HepG2 (cell line): ENCODE measurements around the gene KMT2B. TPM values are rescaled to one million over a fixed set of nuclear protein-coding genes. Genes with fewer than 3 reads are reported as not detected.

Experiments
- AHR ChIP-seq: IDR thresholded peaks from 2 replicates; pipeline ENCODE4 v1.6.1; 2018; ENCODE audit warnings: missing genetic modification reagents, missing compliant biosample characterization
- ETV6 ChIP-seq: sonication (generic); formaldehyde crosslinking; conservative IDR thresholded peaks from 2 replicates; pipeline ENCODE4 v1.4.0; 2020; ENCODE audit warnings: missing genetic modification reagents
- HDAC1 ChIP-seq: sonication (generic); formaldehyde crosslinking; IDR thresholded peaks from 2 replicates; pipeline ENCODE4 v1.5.1; 2020; ENCODE audit warnings: mild to moderate bottlenecking, missing genetic modification reagents
- KDM1A ChIP-seq: IDR thresholded peaks from 2 replicates; pipeline ENCODE4 v1.6.1; 2016; ENCODE audit warnings: missing compliant biosample characterization
- SAFB2 ChIP-seq: sonication (generic); formaldehyde crosslinking; IDR thresholded peaks from 2 replicates; pipeline ENCODE4 v1.5.1; 2020; ENCODE audit warnings: missing genetic modification reagents, low read depth, mild to moderate bottlenecking, borderline replicate concordance
- SALL2 ChIP-seq: sonication (generic); formaldehyde crosslinking; IDR thresholded peaks from 2 replicates; pipeline ENCODE4 v1.8.1; 2023; ENCODE audit warnings: mild to moderate bottlenecking, missing genetic modification reagents, inconsistent platforms
- SP1 ChIP-seq, 2 experiments: fragments of 450-650 bp in 1 of 2; sonication (generic) in 1 of 2; formaldehyde crosslinking in 1 of 2; IDR thresholded peaks; 2 replicates each; pipeline versions ENCODE4 v1.4.0 to v1.6.1; 2016 to 2020; ENCODE audit warnings: missing genetic modification reagents in 1 of 2
- SP2 ChIP-seq: sonication (generic); formaldehyde crosslinking; IDR thresholded peaks from 2 replicates; pipeline ENCODE4 v1.5.1; 2020; ENCODE audit warnings: mild to moderate bottlenecking, missing genetic modification reagents
- SP5 ChIP-seq: IDR thresholded peaks from 2 replicates; pipeline ENCODE4 v1.6.1; 2016; ENCODE audit warnings: low read depth, borderline replicate concordance
- XRCC5 ChIP-seq: fragments of 200-400 bp; formaldehyde crosslinking; optimal IDR thresholded peaks from 2 replicates; pipeline ENCODE3; 2017; ENCODE audit warnings: mild to moderate bottlenecking, low read length
- ZFP91 ChIP-seq: sonication (generic); formaldehyde crosslinking; IDR thresholded peaks from 2 replicates; pipeline ENCODE4 v1.9.0; 2022; ENCODE audit warnings: missing genetic modification reagents, mild to moderate bottlenecking, borderline replicate concordance
- ZFX ChIP-seq: sonication (generic); formaldehyde crosslinking; IDR thresholded peaks from 2 replicates; pipeline ENCODE4 v1.4.0; 2020; ENCODE audit warnings: mild to moderate bottlenecking, low read depth, missing genetic modification reagents, moderate library complexity
- ZNF331 ChIP-seq: sonication (generic); formaldehyde crosslinking; IDR thresholded peaks from 2 replicates; pipeline ENCODE4 v1.4.0; 2020; ENCODE audit warnings: missing genetic modification reagents
- ZNF441 ChIP-seq: sonication (generic); formaldehyde crosslinking; IDR thresholded peaks from 2 replicates; pipeline ENCODE4 v1.7.0; 2021; ENCODE audit warnings: missing genetic modification reagents, borderline replicate concordance
- ZNF687 ChIP-seq: sonication (generic); formaldehyde crosslinking; IDR thresholded peaks from 2 replicates; pipeline ENCODE4 v1.5.1; 2020; ENCODE audit warnings: mild to moderate bottlenecking, missing genetic modification reagents, moderate library complexity
- ZNF703 ChIP-seq: sonication (generic); formaldehyde crosslinking; IDR thresholded peaks from 2 replicates; pipeline ENCODE4 v1.5.1; 2020; ENCODE audit warnings: missing genetic modification reagents, mild to moderate bottlenecking, moderate library complexity, borderline replicate concordance
- ZNF704 ChIP-seq: sonication (generic); formaldehyde crosslinking; IDR thresholded peaks from 2 replicates; pipeline ENCODE4 v1.8.1; 2023; ENCODE audit warnings: mild to moderate bottlenecking, inconsistent platforms, moderate library complexity, missing genetic modification reagents, borderline replicate concordance
- ZNF773 ChIP-seq: sonication (generic); formaldehyde crosslinking; IDR thresholded peaks from 2 replicates; pipeline ENCODE4 v1.4.0; 2020; ENCODE audit warnings: missing genetic modification reagents, borderline replicate concordance
- ZNF816 ChIP-seq: sonication (generic); formaldehyde crosslinking; IDR thresholded peaks from 2 replicates; pipeline ENCODE4 v1.8.0; 2022; ENCODE audit warnings: missing genetic modification reagents, mild to moderate bottlenecking, borderline replicate concordance
- ZNF891 ChIP-seq: sonication (generic); formaldehyde crosslinking; IDR thresholded peaks from 2 replicates; pipeline ENCODE4 v1.5.0; 2020; ENCODE audit warnings: mild to moderate bottlenecking, missing genetic modification reagents
- polyA plus RNA-seq, 8 experiments: library from polyadenylated mRNA; depleted of rRNA in 3 of 8; stranded (reverse) in 7 of 8; unstranded in 1 of 8; fragments of >200 nt; fragmentation: Illumina TruSeq in 4 of 8; extraction: Trizol in 4 of 8; gene quantifications; 2 replicates each; pipeline versions ENCODE4 v1.2.1 to v1.2.3, GENCODE V29; 2011 to 2016; ENCODE audit warnings: low read depth in 4 of 8, missing spikeins in 1 of 8, mixed read lengths in 1 of 8; ENCODE audit not compliant: insufficient read depth in 1 of 8
- total RNA-seq, 5 experiments: library from RNA; depleted of rRNA; stranded (reverse); fragments of >200 nt; fragmentation: Illumina TruSeq; extraction: Trizol; gene quantifications; 2 replicates each; pipeline ENCODE4 v1.2.3, GENCODE V29; 2016; ENCODE audit warnings: low read depth in 1 of 5
- TF ChIP-seq, protein P1 (sequence below): sonication (generic); formaldehyde crosslinking; IDR thresholded peaks from 2 replicates; pipeline ENCODE4 v1.8.1; 2023; ENCODE audit warnings: mild to moderate bottlenecking, moderate library complexity, missing genetic modification reagents

KMT2B gene
- total and polyA plus RNA-seq, 2 of the 13 experiments (the other 11 are each of a cell fraction or from before 2014, with no cell fraction given) = 6.2 to 16.9 TPM

- 0 out of 2 replicates have a peak, but pooled peaks have one; percentile 8 for TF ChIP-seq SP5 (CRISPR knock-in tag)
- TF ChIP-seq KDM1A (CRISPR knock-in tag) = no peak
- TF ChIP-seq SP2 = peak; percentile 99
- TF ChIP-seq ZNF703 (CRISPR knock-in tag) = no peak
- TF ChIP-seq AHR (CRISPR knock-in tag) = no peak
- peak; percentile 84; the same call in 1 of the 2 replicates for TF ChIP-seq ZFP91 (CRISPR knock-in tag)
- 0 out of 2 replicates have a peak, but pooled peaks have one; percentile 54 for TF ChIP-seq SALL2 (CRISPR knock-in tag)
- TF ChIP-seq, protein P1, sequence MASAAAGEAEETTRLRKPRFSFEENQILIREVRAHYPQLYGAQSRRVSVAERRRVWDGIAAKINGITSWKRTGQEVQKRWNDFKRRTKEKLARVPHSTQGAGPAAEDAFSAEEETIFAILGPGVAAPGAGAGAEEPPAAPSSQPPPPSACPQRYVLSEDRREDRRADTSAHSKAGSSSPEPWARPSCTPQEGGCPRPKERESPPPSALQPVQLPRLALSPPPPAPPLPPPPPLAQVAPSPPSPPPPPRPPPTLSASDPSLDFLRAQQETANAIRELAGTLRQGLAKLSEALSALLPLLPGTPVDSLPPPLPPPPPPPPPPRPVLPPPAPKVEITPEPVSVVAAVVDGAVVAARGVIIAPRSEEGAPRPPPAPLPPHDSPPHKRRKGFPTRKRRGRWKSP (CRISPR knock-in tag) = peak; percentile 86
- peak; percentile 15; the same call in 1 of the 2 replicates for TF ChIP-seq ZFX
- no peak for TF ChIP-seq XRCC5
- no peak for TF ChIP-seq ZNF704 (CRISPR knock-in tag)
- 0 out of 2 replicates have a peak, but pooled peaks have one; percentile 27 for TF ChIP-seq ZNF891 (CRISPR knock-in tag)
- TF ChIP-seq ZNF816 (CRISPR knock-in tag) = no peak
- no peak for TF ChIP-seq SP1 (IDR thresholded peaks at IDR 0.05)
- TF ChIP-seq SP1 (CRISPR knock-in tag; IDR thresholded peaks at IDR 0.05) = peak; percentile 53
- TF ChIP-seq HDAC1 (CRISPR knock-in tag) = peak; percentile 42
- TF ChIP-seq ZNF441 = peak; percentile 87
- TF ChIP-seq ZNF331 (CRISPR knock-in tag) = no peak
- no peak; the same call in 1 of the 2 replicates for TF ChIP-seq ETV6 (CRISPR knock-in tag)
- TF ChIP-seq SAFB2 (CRISPR knock-in tag) = no peak
- peak; percentile 92 for TF ChIP-seq ZNF687 (CRISPR knock-in tag)
- no peak for TF ChIP-seq ZNF773 (CRISPR knock-in tag)
Measured at GRCh38 chr19:35702223-35703012, 15.4 kb upstream of the KMT2B start (continued).
